Activated T-cell treated with anti-CD3 and anti-CD28 coated beads, Interleukin-2, amount 50 U/mL, for 48 hours (primary cell): ENCODE measurements around the gene CDC42EP1.

Experiments
- DNase-seq, 2 experiments: peaks; one replicate each; pipeline ENCODE4 v3.0.0-alpha.2; 2020

The CDC42EP1 gene

DNA sequence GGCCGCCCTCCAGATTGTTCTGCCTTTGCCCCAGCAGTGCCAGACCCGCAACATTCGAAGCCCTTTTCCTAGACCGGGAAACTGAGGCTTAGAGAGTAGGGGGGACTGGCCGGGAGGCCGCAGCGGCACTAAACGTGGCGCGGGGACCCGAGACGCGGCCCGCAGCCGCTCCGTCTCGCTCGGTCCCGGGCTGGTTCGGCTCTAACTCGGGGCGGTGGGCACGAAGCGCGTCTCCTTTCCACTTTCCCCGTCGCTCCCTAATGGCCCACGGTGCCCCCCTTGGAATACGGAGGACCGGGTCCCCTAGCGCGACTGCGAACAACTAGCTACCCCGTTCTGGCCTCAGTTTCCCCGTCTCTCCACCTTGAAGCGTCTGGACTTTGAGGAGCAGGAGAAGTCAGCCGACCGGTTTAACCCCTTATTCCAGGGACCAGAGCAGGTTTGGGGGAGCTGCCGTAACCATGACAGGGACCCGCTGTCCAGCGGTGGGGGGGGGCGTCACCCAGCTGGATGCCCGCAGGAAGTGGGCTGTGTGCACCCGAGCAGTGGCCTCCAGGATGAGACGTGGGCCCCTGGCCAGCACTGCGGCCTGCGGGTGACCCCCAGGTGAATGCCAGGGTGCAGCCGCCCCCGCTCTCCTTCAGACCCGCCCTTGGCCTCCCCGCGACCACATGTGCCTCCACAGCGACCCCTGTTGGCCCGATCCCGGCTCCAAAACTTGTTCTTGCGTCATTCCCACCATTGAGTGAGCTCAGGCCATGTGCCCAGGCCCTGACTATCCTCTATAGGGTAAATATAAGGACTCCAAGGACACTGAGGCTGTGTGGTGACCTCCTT is 1.1 kb downstream of the CDC42EP1 start:
- peak; percentile 93 to 95 for DNase-seq

DNA sequence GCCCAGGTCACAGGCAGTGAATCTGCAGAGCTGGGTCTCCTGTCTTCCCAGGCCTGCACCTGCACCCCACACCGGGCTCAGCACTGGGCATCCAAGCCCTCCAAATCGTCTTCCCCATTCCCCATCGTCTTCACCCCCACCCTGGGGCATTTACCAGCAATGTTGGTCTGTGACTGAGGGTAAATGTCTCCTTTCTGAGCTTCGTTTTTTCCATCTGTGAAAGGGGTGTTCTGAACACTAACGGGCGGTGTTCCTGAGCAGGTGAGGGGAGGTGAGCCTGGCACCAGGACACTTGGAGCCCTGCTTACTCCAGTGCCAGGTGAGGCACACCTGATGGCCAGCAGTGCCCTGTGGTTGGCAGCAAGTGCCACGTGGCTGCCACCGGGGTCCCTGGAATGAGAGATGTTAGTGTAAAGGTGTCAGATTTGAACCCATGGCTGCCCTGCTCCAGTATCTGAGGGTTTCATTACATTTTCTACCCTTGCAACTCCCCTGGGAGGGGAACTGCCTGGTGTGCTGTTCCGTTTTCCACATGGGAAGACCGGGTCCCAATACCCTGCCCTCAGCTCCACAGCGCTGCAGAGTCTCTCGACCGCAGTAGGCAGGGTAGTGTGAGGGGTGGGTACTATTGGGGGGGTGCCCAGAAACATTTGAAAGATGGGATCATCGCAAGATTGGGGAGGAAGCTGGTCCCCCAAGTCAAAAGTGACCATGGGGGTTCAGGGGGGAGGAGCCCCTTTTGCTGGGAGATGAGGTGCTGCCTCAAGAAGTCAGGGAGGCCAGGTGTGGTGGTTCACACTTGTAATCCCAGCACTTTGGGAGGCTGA is 2.0 kb downstream of the CDC42EP1 start:
- no peak for DNase-seq

DNA sequence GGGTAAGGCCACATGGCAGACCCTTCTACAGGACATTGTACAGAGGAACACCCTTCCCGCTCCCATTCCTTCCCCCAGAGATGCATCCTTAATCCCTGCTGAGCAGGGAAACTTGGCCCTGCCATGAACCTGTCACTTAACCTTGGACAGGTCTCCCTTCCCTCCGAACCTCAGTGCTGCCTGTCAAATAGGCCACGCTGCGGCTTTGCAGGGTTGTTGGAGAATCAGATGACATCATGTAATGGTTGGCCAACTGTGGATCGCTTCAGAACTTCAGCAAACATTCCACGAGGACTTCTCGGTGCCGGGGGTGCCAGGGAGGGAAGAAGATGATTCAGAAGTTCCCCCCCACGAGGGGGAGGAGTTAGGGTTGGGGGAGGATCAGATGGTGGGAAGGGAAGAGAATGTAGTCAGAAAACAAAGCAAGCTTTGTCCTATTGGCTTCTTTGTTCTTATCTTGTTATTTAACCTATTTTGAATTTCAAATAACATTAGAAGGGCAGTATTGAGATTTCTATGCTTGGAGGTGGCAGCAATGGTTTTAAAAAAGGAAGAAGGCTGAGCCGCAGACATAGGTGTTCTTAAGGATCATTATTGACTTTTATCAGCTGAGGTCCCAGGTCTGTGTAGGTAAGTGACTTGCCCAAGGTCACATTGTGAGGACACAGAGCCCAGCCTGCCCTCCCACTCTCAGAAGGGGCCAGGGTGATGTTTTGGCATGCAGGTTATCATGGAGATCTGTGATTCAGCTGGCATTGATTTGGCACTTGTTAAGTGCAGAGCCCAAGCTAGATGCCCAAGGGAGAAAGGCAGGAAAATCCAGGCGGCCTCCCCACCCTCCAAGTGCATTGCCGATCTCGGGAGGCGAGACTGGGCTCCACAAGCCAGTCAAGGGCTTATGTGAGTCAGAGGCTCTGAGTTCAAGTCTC is 3.1 kb downstream of the CDC42EP1 start:
- DNase-seq, result no peak

DNA sequence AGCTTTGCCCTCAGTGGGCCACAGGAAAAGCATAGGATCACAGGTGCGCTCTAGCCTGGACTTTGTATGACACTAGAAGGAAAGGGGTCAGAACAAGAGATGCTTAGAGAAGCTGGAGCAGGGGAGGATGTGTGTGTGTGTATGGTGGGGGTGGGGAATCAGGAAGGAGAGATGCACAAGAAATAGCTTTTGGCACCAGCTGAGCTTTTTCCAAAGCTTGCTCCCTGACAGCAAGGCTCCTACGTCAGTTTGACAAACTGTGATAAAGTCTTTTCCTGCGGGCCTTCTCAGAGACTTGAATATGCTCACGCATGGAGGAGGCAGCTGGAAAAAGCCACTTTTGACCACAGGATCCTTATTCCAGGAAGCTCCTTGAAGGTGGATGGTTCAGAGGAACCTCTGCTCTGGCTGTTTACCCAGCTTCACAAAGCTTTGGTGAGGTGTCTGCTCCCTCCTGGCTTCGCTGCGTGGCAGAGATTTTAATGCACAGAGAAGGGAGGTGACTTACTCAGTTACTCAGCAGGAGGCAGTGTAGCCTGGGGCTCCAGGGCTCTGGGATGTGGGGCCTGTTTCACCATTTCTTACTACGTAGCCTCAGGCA is 3.9 kb downstream of the CDC42EP1 start:
- no peak for DNase-seq

DNA sequence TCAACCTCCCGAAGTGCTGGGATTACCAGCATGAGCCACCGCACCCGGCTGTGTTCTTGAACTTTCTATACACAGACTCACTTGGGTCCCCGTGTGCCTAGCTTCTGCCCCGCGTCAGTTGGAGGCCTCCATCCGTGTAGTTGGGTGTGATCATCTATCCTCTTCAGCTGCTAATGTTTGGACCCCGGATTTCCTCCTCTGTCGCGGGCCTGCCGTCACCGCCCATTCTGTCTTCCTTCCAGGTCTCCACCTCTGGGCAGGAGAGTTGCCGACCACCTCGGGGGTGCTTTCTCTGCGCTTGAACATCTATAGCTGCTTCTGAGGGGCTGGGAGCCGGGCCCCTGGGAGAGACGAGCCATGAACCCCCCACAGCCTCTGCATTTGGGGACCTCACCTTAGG is 5.5 kb downstream of the CDC42EP1 start:
- no peak for DNase-seq

DNA sequence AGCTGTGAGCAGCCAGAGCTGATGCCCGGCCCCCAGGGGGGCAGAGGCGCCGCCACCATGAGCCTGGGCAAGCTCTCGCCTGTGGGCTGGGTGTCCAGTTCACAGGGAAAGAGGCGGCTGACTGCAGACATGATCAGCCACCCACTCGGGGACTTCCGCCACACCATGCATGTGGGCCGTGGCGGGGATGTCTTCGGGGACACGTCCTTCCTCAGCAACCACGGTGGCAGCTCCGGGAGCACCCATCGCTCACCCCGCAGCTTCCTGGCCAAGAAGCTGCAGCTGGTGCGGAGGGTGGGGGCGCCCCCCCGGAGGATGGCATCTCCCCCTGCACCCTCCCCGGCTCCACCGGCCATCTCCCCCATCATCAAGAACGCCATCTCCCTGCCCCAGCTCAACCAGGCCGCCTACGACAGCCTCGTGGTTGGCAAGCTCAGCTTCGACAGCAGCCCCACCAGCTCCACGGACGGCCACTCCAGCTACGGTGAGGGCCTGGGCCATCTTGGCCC is 6.1 kb downstream of the CDC42EP1 start:
- peak; percentile 52 to 59 for DNase-seq

DNA sequence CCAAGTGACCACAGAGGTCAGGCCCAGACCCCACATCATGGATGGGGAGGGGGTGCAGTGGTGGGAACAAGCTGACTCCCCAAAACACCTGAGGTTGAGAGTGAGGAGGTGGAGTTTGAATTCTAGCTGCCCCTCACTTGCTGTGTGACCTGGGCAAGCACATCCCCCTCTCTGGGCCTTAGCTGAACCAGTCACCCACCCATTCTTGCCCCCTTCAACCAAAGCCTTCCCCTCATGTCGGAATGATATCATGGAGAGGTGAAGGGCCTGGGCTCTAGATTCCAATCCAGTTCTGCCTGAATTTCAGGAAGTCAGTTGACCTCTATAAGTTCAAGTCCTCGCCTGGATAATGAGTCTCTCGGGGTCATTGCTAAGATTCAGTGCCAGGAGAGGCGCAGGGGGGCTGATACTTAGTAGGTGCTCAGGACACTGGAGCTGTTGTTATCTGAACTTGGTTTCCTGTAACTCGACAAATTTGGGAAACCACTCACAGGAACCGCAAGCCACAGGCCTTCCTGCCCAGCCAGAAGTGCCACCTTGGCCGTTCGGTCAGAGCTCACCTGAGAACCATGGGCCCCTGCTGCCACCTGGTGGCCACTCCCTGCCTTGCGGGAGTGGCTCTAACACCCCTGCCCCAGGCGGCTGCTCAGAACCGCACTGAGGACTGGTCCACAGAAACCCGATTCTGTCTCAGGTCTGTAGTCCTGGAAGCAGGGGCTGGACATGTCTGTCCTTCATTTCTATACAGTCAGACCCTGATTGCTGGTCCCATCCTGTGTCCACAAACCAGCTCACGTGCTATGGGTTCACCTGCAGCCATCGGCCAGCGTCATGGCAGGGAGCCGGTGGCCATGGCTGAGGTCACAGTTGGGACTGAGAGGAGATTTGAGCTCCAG is 6.9 kb downstream of the CDC42EP1 start:
- peak; percentile 96 for DNase-seq

DNA sequence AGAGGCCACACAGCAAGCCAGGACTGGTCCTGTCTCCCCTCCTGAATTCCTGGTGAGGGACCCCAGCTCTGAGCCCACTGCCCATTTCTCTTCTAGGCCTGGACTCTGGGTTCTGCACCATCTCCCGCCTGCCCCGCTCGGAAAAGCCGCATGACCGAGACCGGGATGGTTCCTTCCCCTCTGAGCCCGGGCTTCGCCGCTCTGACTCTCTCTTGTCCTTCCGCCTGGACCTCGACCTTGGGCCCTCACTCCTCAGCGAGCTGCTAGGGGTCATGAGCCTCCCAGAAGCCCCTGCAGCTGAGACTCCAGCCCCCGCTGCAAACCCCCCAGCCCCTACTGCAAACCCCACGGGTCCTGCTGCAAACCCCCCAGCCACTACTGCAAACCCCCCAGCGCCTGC is 7.7 kb downstream of the CDC42EP1 start:
- DNase-seq, result no peak

DNA sequence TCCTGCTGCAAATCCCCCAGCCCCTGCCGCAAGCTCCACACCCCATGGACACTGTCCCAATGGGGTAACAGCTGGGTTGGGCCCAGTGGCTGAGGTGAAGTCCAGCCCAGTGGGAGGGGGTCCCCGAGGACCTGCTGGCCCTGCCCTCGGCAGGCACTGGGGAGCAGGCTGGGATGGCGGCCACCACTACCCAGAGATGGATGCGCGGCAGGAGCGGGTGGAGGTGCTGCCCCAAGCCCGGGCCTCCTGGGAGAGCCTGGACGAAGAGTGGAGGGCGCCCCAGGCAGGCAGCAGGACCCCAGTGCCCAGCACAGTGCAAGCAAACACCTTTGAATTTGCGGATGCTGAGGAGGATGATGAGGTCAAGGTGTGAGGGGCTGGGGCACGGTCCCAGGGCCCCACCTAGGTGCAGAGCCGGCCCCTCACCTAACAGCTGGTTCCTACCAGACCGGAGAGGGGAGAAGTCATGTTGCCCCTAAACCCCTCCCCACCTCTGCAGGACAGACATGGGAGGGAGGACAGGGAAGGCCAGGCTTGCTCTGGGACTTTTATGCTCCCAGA is 8.2 kb downstream of the CDC42EP1 start:
- no peak for DNase-seq

DNA sequence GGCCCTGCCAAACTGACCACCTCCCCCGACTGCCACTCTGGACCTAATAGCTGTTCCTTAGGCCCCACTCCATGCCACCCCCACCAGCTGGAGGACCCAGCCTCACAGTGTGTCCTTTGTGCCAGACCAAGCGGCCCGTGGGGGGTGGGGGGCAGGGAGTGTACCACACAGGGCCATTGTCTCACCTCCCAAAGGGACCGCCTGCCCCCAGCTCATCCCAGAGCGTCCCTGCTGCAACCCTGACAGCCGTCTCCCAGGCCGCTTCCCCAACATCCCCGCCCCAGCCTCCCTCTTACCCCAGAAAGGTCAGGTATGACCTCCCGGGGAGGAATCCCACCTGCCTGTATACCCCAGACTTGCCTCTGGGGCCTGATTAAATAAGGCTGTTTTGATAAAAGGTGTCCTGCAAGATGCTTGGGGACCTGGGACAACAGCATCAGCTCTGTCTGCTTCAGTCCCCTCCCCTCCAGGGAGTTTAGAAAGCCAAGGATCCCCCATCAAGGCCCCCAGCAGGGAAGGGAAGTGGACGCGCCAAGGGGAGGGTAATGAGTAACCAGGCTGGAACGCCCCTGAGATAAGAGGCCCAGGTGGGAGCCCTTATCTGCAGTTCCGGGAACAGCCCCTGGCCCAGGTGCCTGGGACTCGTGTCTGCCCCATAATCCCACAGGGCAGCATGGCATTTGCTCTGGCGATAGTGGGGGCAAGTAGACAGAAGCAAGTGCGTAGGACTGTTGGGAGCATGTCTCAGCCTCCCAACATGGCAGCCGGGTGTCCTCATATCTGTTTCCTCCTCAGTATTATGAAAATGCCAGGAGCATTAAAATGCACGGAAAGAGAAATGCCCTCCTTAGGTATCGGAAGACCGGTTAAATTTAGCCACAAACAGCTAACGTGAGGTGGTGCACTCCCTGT is 9.0 kb downstream of the CDC42EP1 start:
- DNase-seq, result no peak

DNA sequence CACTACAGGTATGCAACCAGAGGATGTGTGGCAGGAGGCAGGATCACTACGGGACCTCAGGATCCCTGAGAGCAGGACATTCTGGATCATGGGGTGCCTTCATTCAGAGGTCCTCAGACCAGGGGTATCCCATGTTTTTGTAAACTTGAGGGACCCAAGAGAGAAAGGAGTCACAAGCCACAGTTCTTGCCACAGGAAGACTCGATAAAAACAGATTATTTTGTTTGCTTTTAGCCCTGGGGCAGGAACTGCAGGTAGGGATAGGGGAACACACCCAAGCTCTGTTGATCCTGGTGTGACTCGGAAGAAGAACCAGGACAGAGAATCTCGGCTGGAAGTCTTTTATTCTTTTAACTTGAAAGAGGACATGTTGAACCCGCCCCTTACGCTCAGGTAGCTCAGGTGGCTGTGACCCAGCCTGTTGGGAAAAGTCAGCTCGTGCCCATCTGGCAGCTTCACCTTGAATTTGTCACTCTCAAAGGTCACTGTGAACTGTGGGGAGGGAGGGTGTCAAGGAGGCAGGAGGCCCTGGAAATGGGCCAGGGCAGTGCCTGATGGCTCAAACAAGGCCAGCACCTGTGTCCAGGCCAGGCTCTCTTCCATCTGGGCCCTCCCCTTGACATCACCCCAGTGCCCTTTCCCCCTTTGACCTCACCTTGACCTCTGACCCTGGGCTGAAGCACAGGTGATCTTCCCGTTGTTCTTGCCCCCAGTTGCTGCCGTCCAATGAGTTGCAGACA is 9.8 kb downstream of the CDC42EP1 start:
- DNase-seq, result no peak

DNA sequence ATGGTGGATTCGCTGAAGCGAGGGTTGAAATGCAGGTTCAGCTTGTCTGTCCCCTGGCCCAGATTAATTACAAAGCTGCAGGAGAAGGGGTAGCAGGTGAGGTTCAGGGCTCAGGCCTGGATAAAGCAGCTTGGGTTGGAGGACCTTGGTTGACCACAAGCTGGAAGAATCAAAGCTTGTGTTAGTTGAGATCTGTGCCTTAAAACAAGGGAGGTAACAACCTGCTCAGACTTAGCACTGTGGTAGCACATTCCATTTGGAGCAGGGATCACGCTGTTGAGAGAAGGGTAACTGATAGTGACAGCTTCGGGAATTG is 10.3 kb downstream of the CDC42EP1 start:
- no peak for DNase-seq

DNA sequence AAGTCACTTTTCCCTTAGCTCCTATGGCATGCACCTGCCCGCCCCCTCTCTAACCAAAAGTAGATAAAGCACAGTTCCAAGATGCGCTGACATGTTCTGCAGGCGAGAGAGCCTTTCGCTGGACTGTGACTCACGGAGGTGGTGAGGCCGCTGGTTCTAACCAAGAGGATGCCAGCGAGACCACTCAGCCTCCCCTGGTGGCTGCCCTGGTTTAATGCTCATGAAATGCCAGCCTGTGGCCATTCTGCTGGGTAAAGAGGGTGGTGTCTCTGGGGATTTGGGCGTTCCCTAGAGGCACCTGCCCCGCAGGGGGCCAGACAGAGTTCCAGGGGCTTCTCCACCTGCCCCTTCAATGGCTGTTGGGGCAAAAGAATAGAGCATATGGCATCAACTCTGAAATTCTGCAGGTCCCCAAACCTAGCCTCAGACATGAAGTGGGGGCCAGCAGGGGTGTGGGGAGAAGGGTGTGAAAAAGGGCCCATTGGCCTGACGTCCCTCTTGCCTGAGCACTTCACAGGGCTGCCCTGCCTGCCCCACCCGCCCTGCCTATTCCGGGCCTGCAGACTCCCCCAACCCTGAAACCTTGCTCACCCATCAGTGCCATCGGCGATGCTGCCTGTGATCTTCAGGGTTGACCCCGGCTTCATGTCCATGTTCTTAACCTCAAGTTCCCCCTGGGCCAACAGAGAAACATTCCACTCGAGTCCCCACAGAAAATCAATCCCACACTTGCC is 11.1 kb downstream of the CDC42EP1 start:
- DNase-seq, result no peak

DNA sequence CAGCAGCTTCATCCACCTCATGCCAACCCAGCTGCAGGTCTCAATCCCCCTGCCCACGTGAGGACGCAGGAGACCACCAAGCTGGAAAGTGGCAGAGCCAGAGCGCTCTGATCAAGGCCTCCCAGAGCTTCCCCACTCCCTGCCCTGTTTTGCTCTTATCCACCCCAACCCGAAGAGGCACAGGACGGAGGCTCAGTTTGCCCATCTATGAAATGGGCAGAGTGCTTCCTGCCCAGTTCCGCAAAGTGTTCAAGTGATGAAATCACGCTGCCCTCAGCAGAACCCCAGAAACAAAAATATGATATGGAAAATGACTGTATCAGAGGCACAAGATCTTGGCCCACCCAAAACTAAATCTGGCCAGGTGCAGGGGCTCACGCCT is 11.7 kb downstream of the CDC42EP1 start:
- no peak for DNase-seq

DNA sequence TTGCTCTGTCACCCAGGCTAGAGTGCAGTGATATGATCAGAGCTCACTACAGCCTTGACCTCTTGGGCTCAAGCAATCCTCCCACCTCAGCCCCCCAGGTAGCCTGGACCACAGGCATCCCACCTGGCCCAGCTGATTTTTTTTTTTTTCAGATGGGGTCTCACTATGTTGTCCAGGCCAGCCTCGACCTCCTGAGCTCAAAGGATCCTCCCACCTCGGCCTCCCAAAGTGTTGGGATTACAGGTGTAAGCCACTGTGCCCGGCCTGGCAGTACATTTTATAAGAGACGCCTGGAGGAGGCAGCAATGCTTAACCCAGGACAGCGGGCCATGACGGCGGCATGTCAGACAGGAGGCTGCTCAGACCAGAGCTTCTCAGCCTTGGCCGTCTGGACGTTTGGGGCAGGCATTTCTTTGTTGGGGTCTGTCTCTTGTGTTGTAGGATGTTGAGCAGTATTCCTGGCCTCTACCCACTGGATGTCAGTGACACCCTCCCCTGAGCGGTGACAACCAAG is 15.3 kb downstream of the CDC42EP1 start:
- no peak for DNase-seq

DNA sequence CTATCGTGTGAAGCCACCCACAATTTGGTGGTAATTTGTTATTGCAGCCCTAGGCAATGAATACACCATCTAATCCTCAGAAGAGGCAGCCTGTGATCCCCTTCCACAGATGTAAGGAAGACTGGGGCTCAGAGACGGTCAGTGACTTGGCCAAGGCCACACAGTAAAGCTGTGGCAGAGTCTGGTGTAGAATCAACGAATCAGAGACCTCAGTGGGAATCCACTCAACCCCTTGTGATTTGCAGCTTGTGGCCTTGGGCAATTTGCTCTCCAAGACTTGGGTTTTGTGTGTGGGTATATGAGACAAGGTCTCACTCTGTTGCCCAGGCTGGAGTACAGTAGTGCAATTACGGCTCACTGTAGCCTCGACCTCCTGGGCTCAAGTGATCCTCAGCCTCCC is 17.7 kb downstream of the CDC42EP1 start:
- no peak for DNase-seq

DNA sequence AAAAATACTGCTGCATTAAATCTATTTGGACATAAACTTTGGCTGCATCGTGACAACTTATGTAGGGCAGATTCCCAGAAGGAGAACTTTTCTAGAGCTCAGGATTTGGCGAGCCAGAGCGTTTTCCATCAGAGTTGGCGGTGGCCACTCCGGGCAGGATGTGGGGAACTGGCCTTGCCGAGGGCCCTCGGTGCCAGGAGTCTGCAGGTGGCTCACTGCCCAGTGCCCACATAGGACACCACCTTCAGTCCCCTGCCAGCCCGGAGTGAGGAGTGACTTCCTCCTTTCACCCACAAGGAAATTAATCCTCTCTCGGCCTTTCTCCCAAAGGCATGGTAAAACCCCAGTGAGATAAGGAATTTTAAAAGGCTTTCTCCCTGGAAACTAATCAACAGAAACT is 21.2 kb downstream of the CDC42EP1 start:
- DNase-seq, result no peak

DNA sequence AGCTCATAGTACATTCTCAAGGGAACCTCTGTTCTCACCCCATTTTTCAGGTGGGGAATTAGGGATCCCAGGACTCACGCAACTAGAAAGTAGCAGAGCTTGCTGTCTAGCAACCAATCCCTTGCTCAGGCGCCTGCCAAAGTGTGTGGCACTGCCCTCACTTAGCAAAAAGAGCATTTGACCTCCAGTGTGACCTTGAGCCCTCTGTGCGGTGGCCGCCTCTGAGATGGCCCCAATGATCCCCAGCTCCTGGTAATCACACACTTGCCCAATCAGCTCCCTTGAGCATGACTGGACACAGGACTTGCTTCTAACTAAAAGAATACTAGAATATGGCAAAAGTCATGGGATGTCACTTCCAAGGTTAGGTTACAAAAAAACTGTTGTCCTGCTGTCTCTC is 22.2 kb downstream of the CDC42EP1 start:
- DNase-seq, result no peak
